Measurements from ENCODE around the gene LDLRAD2.

LDLRAD2 gene

GRCh38 chr1:21863981-21864380, 51.9 kb downstream of the LDLRAD2 start:
- DNase-seq: no peak

GRCh38 chr1:21864730-21865129, 52.7 kb downstream of the LDLRAD2 start:
- no peak for DNase-seq

GRCh38 chr1:21865609-21865942, 53.5 kb downstream of the LDLRAD2 start:
- DNase-seq: no peak

- no peak for DNase-seq
Observed at GRCh38 chr1:21865943-21866706, 54.1 kb downstream of the LDLRAD2 start.

- no peak for DNase-seq
Observed at GRCh38 chr1:21866707-21867043, 54.6 kb downstream of the LDLRAD2 start.

GRCh38 chr1:21867451-21867996, 55.5 kb downstream of the LDLRAD2 start:
- DNase-seq: no peak

GRCh38 chr1:21868482-21868881, 56.4 kb downstream of the LDLRAD2 start:
- no peak for DNase-seq

GRCh38 chr1:21868941-21869454, 56.9 kb downstream of the LDLRAD2 start:
- no peak for DNase-seq

GRCh38 chr1:21869620-21870121, 57.6 kb downstream of the LDLRAD2 start:
- DNase-seq: no peak

- DNase-seq: no peak
Observed at GRCh38 chr1:21870611-21871010, 58.5 kb downstream of the LDLRAD2 start.

GRCh38 chr1:21871943-21872342, 59.9 kb downstream of the LDLRAD2 start:
- no peak for DNase-seq

GRCh38 chr1:21872445-21873079, 60.5 kb downstream of the LDLRAD2 start:
- no peak for DNase-seq

GRCh38 chr1:21873174-21873573, 61.1 kb downstream of the LDLRAD2 start:
- no peak for DNase-seq

GRCh38 chr1:21873761-21874160, 61.7 kb downstream of the LDLRAD2 start:
- DNase-seq: no peak

- DNase-seq: no peak
Observed at GRCh38 chr1:21874328-21874727, 62.3 kb downstream of the LDLRAD2 start.

All from inflammatory macrophage (primary cell).